ENCODE data around the gene TRMT1.

The TRMT1 gene

GRCh38 chr19:13122980-13123957 lies 6.7 kb upstream of the TRMT1 start:
- peak; percentile 35 for DNase-seq

- DNase-seq, result peak; percentile 32
These were observed 5.8 kb upstream of the TRMT1 start for GRCh38 chr19:13122275-13122878.

- DNase-seq, result no peak
These were observed 5.2 kb upstream of the TRMT1 start for GRCh38 chr19:13121551-13122274.

DNA sequence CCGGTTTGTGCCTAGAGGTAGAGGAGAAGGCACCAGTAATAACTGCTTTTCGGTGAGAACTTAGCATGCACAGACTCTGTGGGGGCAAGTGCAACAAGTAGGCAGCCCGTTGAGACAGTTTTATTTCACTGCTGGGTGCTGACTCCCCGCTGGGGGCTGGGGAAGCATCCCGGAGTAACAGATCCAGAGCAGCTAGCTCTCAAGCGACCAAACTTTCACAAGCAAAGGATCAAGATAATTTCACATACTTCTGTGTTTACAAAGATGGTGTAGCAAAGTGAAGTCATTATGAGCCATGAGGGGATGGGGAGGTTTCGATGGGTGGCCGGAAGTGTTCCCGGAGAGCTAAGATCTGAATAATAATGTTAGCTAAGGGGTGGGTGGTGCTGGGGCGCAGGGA lies 4.3 kb upstream of the TRMT1 start:
- no peak for DNase-seq

DNA sequence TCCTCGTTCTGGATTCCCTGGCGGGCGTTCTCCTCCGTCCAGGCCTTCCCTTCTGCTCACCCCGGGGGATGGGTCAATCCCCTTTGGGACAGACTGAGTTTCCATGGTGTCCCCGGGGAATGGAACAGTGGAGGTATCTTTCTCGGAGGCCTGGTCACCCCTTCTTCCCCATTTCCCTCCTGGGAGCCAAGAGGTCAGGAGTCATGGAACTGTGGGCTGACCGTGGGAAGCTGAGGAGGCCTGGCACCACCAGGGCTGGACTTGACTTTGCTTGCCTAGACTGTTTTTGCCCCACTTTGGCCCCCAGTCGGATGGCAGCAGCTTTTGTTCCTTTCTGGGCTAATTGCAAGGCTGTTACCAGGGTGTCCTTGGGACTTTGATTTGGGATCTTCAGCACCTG lies 3.5 kb upstream of the TRMT1 start:
- DNase-seq, result no peak

- no peak for DNase-seq
These were observed 3.1 kb upstream of the TRMT1 start for GRCh38 chr19:13119627-13120026.

- DNase-seq, result peak; percentile 84
These were observed 2.1 kb upstream of the TRMT1 start for GRCh38 chr19:13118424-13119193.

DNA sequence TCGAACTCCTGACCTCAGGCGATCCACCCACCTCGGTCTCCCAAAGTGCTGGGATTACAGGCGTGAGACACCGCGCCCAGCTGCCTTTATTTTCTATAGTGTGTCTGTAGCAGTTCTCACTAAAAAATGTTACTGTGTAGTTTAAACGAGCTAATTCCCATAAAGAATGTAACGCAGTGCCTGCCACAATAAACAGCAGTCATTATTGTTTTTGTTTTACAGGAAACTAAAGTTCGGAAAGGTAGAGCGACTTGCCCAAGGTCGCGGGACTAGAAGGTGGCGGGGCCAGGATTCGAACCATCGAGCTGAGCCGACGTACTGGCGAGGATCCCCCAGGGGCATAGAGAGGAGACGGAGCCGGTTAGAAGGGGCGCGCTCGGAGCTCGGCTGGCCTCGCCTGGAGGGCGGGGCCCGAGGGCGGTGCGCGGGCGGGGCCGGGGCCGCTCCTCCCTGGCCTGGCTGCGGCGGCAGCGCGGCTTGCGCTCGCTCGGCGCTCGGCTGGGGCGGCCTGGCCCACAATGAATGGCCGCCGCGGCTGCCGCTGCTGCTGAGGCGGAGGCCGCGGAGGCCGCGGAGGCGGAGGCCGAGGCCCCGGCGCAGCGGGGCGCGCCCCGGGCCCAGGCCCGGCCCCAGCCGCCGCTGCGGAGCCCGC lies 1.4 kb upstream of the TRMT1 start, which contains the start of gene NACC1:
Gene NACC1, plus strand, starts transcription at position 493 of the 652 bp plus-strand sequence. CDS start 16,944 bp downstream, outside the sequence.
- DNase-seq, result peak; percentile 97

- DNase-seq, result peak; percentile 69
These were observed 734 bp upstream of the TRMT1 start for GRCh38 chr19:13117176-13117771.

DNA sequence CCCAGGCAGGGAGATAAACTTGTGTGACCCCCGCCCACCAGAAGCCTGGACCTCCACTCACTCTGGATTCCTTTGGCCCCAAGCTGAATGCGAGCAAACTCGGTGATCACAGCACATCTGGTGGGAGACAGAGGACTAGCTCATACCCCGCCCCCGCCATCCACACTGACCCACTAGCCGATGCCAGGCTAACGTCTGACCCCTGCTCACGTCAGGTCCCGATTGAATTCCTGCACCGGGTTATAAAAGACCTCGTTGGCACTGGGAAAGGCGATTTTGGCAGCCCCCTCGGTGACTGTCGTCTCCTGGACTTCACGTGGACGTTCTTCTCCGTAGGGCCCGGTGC lies 631 bp downstream of the TRMT1 start:
- no peak for DNase-seq

- no peak for DNase-seq
These were observed 4.0 kb downstream of the TRMT1 start for GRCh38 chr19:13112555-13112954.

GRCh38 chr19:13110099-13110610 lies 6.4 kb downstream of the TRMT1 start:
- no peak for DNase-seq

DNA sequence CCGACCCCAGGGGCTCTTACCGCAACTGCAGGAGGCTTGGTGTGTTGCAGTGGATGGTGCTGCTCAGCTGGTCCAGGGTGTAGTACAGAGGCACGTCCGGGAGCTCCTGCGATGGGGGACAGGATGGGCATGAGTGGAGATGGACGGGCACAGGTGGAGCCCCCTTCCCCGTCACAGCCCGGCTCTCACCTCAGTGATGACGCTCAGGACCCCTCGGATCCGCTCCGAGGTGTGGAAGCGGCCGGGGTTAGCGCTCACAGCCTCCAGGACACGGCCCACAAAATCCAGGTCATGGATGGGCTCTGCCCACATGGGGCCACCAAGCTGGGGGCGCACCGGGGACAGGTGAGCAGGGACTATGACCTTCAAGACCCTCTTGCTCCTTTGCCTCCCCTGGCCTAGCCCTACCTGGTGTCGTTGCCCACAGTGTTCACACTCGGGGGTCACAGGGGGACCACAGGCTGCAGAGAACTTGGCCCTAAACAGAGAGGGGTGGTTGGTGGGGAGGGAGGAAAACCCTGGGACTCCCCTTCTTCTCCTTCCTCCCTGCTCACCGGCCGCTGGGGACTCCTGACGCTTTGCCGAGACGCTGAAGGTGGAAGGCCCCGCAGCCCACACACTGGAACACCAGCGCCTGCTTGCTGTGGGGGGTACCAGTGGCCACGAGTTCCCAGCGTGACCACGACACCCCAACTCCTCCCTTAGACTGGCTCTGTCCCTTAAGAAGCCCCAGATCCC lies 7.0 kb downstream of the TRMT1 start:
- DNase-seq, result no peak

DNA sequence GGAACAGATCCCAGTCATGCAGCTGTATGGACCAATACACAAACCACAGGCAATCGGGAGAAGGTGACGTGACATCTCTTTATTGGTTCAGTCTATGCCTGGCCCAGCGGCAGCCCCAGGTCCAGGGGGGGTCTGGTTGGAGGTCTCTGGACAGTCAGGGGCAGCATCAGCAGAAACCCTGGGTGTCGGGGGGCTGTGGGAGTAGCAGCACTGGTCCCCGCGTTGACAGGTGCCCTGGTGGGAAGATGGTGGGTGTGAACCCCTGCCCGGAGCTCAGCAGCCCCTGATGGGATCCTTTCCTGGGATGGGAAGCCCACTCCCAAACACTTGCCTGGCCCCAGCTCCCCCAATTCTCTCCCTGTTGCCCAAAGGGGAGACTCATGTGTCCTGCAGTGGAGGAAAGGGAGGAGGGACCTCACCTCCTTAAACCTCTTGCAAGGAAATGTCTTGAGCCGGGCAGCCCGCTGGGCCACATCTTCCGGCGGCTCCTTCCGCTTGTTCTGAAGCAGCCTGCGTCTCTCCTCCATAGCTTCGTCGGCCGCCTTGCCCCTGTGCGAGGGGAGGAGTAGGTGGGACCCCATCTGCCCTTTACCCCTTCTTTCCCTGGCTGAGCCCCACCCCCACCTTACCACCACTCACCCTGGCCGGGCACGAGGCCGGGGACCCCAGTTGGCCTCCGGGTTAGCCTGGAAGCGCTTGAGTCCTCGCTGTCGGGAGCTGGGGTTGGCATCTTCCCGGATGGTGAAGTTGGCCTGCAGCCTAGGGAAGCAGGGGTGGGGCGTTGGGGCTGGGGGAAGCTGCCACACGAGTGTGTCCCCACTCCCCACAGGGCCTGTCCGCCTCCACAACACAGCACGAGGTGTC lies 11.5 kb downstream of the TRMT1 start:
- no peak for DNase-seq

- peak; percentile 56 for DNase-seq
These were observed 12.1 kb downstream of the TRMT1 start for GRCh38 chr19:13104360-13104847.

- DNase-seq, result no peak
These were observed 12.8 kb downstream of the TRMT1 start for GRCh38 chr19:13103581-13104359.

DNA sequence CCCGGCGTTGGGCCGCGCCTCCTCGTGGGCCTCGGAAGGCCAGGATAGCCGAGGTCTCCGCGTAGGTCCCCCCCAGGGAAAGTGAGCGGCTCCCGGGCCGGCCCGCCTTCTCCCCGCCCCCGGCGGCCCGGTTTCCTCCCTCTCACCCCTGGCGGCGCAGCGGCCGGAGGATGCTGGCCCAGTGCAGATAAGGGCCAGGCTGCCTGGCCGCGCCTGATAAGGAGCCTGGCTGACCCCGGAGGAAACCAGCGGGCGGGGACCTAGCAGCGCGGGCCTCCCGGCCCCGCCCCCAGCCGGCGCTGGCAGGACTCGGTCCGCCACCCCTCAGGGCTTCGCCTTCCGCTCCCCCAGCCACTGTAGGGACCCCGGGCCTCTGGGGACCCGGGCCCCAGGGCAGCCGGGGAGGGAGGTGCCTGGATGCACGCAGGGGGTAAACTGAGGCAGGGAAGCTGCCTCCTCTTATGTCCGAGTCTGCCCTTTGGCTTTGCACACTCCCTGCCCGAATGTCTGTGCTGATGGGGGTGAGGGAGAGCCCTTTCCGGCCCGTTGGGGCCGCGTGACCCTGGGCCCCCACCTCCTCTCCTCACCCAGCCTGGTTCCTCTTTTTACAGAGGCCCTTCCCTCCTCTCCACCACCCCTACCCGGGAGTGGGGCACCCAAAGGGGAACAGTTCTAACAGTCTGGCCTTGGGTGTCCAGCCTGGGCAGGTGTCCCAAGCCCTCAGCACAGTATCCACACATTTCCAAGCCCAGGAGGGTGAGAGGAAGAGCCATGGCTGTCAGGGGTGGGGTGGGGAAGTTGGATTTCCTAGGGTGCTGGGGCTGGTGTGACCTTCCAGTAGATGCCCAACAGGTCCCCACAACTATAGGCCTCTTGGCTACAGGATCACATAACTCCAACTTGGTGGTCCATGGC lies 13.6 kb downstream of the TRMT1 start, which contains the start of gene LYL1:
Gene LYL1, minus strand, starts transcription at position 193 of the 915 bp plus-strand sequence. CDS start 1,687 bp downstream, outside the sequence.
- DNase-seq, result no peak

DNA sequence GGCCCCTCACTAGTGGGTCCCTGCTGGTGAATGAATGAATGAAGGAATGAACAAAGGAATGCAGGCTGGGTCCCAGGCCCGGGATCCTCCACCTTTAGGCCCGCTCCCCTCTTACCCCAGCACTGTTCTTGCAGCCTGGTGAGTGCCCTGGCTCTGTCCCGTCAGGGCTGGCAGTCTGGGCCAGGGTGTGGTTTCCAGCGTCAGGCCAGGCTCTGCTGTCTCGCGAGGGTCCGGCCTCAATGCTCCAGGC lies 14.2 kb downstream of the TRMT1 start:
- no peak for DNase-seq
